BLaER1 (cell line): ENCODE data around the gene BMAL1.
"Not testable (repeated sequence)": the region's sequence is repeated elsewhere in the genome, so short reads cannot be mapped to it uniquely, and the experiment has no call there.

Source experiments
- H3K27ac ChIP-seq: shearing (Covaris generic); formaldehyde crosslinking; 2 replicates; pipeline ENCODE4 v1.8.1; 2022
- H3K27me3 ChIP-seq: shearing (Covaris generic); formaldehyde crosslinking; 2 replicates; pipeline ENCODE4 v1.8.1; 2022
- H3K36me3 ChIP-seq: shearing (Covaris generic); formaldehyde crosslinking; 2 replicates; pipeline ENCODE4 v1.8.1; 2022
- H3K4me1 ChIP-seq: shearing (Covaris generic); formaldehyde crosslinking; 2 replicates; pipeline ENCODE4 v1.8.1; 2022
- H3K4me2 ChIP-seq: shearing (Covaris generic); formaldehyde crosslinking; 2 replicates; pipeline ENCODE4 v1.8.1; 2022
- H3K4me3 ChIP-seq: shearing (Covaris generic); formaldehyde crosslinking; 2 replicates; pipeline ENCODE4 v1.8.1; 2022
- H3K9ac ChIP-seq: shearing (Covaris generic); formaldehyde crosslinking; 2 replicates; pipeline ENCODE4 v1.8.1; 2022
- H3K9me3 ChIP-seq: shearing (Covaris generic); formaldehyde crosslinking; 2 replicates; pipeline ENCODE4 v1.8.1; 2022
- H4K20me1 ChIP-seq: shearing (Covaris generic); formaldehyde crosslinking; 2 replicates; pipeline ENCODE4 v1.8.1; 2022
- Cebpa-rat ChIP-seq: shearing (Covaris generic); IDR thresholded peaks from 2 replicates; pipeline ENCODE4 v1.8.1; 2022

Gene BMAL1

GRCh38 chr11:13429836-13430235 is 152.2 kb downstream of the BMAL1 start:
- Histone ChIP-seq H3K4me2 (no peak overlapping the region), H3K9ac (no peak overlapping the region), H3K27ac (no peak overlapping the region), H3K9me3 (peaks cover 41% of the 10 kb centered on the region), H4K20me1 (peaks cover 4% of the 10 kb centered on the region; the same call in 1 of the 2 replicates), H3K4me1 (no peaks in the 10 kb centered on the region), H3K36me3 (peaks cover 9% of the 10 kb centered on the region; the same call in 1 of the 2 replicates), H3K4me3 (no peak overlapping the region), H3K27me3 (no peaks in the 10 kb centered on the region)
- TF ChIP-seq Cebpa-rat: no peak

GRCh38 chr11:13433437-13433836 is 155.8 kb downstream of the BMAL1 start:
- Histone ChIP-seq H3K9me3 (peaks cover 18% of the 10 kb centered on the region), H3K4me1 (no peaks in the 10 kb centered on the region), H3K27ac (no peak overlapping the region), H3K36me3 (peaks cover 4% of the 10 kb centered on the region; the same call in 1 of the 2 replicates), H4K20me1 (no peaks in the 10 kb centered on the region; the same call in 1 of the 2 replicates), H3K9ac (no peak overlapping the region), H3K27me3 (no peaks in the 10 kb centered on the region), H3K4me2 (no peak overlapping the region), H3K4me3 (no peak overlapping the region)
- no peak for TF ChIP-seq Cebpa-rat

GRCh38 chr11:13434247-13435205 is 156.9 kb downstream of the BMAL1 start:
- no peak overlapping the region for H3K4me2 ChIP-seq

GRCh38 chr11:13436836-13437235 is 159.2 kb downstream of the BMAL1 start:
- not testable (repeated sequence) for H3K27ac ChIP-seq, H3K4me1 ChIP-seq, H3K9me3 ChIP-seq, H3K36me3 ChIP-seq, H3K9ac ChIP-seq, H3K27me3 ChIP-seq, H3K4me3 ChIP-seq, H4K20me1 ChIP-seq, H3K4me2 ChIP-seq

More at GRCh38 chr11:13434247-13435205, 156.9 kb downstream of the BMAL1 start:
- Histone ChIP-seq H3K4me3 (no peak overlapping the region), H3K36me3 (peaks cover 4% of the 10 kb centered on the region; the same call in 1 of the 2 replicates), H3K9ac (no peak overlapping the region), H4K20me1 (no peaks in the 10 kb centered on the region; the same call in 1 of the 2 replicates), H3K27me3 (no peaks in the 10 kb centered on the region), H3K27ac (no peak overlapping the region), H3K4me1 (no peaks in the 10 kb centered on the region), H3K9me3 (peaks cover 9% of the 10 kb centered on the region)
- TF ChIP-seq Cebpa-rat: no peak
